Memory B cell (primary cell): ENCODE measurements around the gene SIRPB1.
"Not testable (repeated sequence)": the region's sequence is repeated elsewhere in the genome, so short reads cannot be mapped to it uniquely, and the experiment has no call there.

ENCODE experiments used
- ATAC-seq: fragments of 150-1000 bp; cut with Tn5 transposase; 2 replicates; pipeline ENCODE4 v1.10.0; 2021; ENCODE audit warnings: low read depth, mild to moderate bottlenecking, moderate library complexity
- DNase-seq, 2 donors: peaks; one replicate each; pipeline ENCODE4 v3.0.0; 2022; ENCODE audit warnings: low spot score in 2 of 2
- H3K27ac Mint-ChIP-seq: one replicate; pipeline ENCODE4 v1.8.0; 2022; ENCODE audit warnings: mild to moderate bottlenecking, moderate library complexity, mixed read lengths
- H3K27me3 Mint-ChIP-seq: one replicate; pipeline ENCODE4 v1.8.0; 2022; ENCODE audit warnings: mixed read lengths
- H3K36me3 Mint-ChIP-seq: one replicate; pipeline ENCODE4 v1.8.0; 2022; ENCODE audit warnings: mild to moderate bottlenecking, mixed read lengths
- H3K4me1 Mint-ChIP-seq: one replicate; pipeline ENCODE4 v1.8.0; 2022; ENCODE audit warnings: mixed read lengths
- H3K4me3 Mint-ChIP-seq: one replicate; pipeline ENCODE4 v1.8.0; 2022; ENCODE audit warnings: mild to moderate bottlenecking, moderate library complexity, mixed read lengths
- H3K9me3 Mint-ChIP-seq: one replicate; pipeline ENCODE4 v1.8.0; 2022; ENCODE audit warnings: mixed read lengths

Gene SIRPB1

DNA sequence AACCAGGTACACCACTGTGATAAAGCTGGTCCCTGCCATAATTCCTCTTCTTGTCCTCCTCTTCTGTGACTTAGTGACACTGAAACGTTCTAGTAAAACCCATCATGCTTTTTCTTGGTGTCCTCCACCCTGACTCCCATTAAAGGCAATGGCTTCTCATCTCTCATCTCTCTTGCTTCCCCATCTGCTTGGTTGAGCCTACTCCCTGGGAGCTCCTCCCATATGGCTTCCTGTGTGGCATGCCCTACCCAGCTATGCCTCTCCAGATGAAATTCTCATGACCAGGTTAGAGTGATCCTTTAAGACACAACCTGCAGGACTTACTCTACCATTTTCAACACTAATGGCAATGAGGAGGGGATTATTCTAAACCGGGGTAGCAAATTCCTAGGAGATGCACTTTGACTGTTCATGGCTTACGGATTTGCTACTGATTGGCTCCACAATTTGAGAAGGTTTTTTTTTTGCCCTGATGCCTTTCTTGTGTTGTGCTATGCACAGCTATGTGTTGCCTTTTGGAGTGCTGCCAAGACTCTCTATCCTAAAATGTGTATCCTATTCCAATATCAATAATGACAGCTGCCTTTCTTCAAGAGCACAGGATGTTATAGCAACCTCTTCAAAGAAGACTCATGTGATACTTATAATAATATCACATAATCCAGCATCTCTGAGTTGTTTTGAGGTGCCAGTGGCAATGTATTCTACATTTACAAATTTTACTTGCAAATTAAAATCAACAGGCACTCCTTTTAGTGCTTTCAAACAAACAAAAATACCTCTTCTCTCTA is 31.7 kb upstream of the SIRPB1 start:
- Mint-ChIP-seq H3K4me1 (peaks cover 11% of the 10 kb centered on the region), H3K9me3 (no peaks in the 10 kb centered on the region), H3K27ac (no peak overlapping the region), H3K36me3 (no peaks in the 10 kb centered on the region), H3K27me3 (peaks cover 2% of the 10 kb centered on the region), H3K4me3 (no peak overlapping the region)
- ATAC-seq (no peak), DNase-seq (no peak)

DNA sequence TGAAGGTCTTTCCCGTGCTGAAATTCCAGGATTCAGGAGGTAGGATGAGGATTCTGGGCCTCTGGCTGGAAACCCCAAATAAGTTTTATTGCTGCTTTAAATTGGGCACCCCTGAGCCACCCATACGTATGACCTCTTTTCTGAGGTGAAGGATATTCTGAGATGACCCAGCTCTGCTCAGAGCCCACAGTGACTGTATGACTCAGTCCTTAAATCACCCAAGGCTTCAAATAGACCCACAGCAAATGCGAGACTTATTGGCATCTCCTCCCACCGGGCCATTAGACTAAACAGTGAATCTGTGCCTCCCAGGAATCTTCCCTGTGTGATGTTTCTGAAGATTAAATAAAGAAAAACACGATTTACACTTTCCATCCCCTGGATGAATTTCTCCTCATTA is 28.3 kb upstream of the SIRPB1 start:
- no peaks in the 10 kb centered on the region for H3K9me3 Mint-ChIP-seq
- ATAC-seq (no peak), DNase-seq (no peak)
- H3K27ac Mint-ChIP-seq: no peak overlapping the region
- H3K27me3 Mint-ChIP-seq: peaks cover 2% of the 10 kb centered on the region
- H3K4me3 Mint-ChIP-seq: no peak overlapping the region
- no peaks in the 10 kb centered on the region for H3K36me3 Mint-ChIP-seq
- H3K4me1 Mint-ChIP-seq: peaks cover 8% of the 10 kb centered on the region

DNA sequence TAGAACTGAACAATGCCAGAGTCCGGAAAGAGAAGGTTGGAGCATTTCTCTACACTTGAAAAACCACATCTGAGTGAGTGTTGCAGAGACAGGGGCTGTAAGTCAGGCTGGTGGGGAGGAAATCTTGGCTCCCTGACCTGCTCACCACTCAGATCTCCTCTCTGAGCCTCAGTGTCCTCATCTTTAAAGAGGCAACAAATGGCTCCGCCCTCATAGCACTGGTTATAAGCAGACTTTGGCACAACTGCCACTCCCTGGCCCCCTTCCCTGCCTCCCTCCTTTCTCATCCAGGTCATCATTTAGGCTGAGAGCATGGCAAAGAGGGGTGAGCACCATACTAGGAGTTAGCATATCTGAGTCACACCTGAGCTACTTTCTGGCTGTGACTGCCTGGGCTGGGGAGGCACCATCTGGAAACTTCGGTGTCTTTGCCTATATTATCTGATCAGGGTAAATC is 27.2 kb upstream of the SIRPB1 start:
- ATAC-seq (no peak), DNase-seq (no peak)
- Mint-ChIP-seq H3K9me3 (no peaks in the 10 kb centered on the region), H3K27me3 (peaks cover 2% of the 10 kb centered on the region), H3K27ac (no peak overlapping the region), H3K4me3 (no peak overlapping the region), H3K36me3 (no peaks in the 10 kb centered on the region), H3K4me1 (peaks cover 5% of the 10 kb centered on the region)

DNA sequence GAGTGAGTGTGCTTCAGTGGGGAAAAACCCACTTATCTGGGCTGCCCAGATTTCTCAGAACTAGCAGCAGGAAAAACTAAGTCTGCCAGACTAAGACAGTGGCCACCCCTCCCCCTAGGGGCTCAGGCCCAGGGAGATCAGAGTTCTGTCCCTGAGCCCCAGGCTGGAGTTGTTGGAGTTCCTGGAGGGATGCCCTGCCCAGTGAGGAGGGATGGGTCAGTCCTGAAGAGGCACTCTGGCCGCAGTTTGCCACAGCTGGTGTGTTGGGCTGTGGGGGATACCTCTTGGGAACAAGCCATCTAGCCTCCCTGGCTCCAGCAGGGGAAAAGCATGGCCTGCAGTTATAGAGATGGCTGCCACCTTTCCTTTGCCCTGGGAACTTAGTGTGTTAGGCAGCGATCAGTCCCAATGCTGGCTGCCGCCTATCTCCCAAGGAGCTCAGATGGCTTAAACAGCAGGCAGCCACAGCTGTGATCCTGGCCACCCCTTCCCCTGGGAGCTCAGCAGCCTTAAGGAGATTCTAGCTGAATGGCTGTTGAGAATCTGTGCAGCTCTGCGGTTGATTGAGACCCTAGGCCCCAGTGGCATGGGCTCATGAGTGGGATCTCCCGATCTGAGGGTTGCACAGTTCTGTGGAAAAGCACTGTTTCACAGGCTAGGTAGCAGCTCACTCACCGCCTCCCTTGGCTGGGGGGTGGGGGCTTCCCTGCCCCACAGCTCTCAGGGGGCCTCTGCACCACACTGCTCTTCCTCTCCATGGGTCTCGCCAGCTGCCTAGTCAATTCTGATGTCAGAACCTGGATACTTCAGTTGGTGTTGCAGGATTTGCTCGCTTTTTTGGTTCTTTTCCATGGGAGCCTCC is 24.5 kb upstream of the SIRPB1 start:
- Mint-ChIP-seq H3K4me3 (no peak overlapping the region), H3K27me3 (no peaks in the 10 kb centered on the region), H3K4me1 (peaks cover 5% of the 10 kb centered on the region), H3K36me3 (peaks cover 3% of the 10 kb centered on the region), H3K9me3 (peaks cover 2% of the 10 kb centered on the region), H3K27ac (no peak overlapping the region)
- no peak for DNase-seq
- ATAC-seq: no peak

DNA sequence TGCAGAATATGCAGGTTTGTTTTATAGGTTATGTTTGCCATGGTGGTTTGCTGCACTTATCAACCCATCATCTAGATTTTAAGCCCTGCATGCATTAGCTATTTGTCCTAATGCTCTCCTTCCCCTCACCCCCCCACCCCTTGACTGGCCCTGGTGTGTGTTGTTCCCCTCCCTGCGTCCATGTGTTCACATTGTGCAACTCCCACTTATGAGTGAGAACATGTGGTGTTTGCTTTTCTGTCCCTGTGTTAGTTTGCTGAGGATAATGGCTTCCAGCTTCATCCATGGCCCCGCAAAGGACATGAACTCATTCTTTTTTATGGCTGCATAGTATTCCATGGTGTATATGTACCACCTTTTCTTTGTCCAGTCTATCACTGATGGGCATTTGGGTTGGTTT is 18.8 kb upstream of the SIRPB1 start:
- not testable (repeated sequence) for H3K9me3 Mint-ChIP-seq, H3K27ac Mint-ChIP-seq, H3K27me3 Mint-ChIP-seq, H3K36me3 Mint-ChIP-seq, DNase-seq, H3K4me1 Mint-ChIP-seq, H3K4me3 Mint-ChIP-seq, ATAC-seq

DNA sequence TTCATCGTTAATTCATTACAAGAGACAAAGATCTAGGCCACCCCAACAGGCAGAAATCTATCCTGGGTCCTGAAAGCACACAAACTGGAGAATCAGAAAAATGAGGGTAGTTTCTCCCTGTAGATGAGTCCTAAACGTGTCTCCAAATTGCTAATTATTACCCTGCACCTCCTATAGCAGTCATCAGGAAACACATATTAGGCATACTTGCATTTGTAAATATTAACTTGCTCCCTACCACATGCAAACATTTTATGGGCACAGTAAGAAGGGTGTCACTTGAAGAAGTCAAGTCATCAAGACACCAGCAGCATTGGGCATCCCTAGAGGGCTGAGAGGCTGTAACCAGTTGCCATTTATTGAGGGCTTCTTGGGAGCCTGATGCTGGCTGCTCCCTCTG is 17.9 kb upstream of the SIRPB1 start:
- Mint-ChIP-seq H3K4me3 (no peak overlapping the region), H3K9me3 (peaks cover 2% of the 10 kb centered on the region), H3K4me1 (peaks cover 9% of the 10 kb centered on the region), H3K27ac (no peak overlapping the region), H3K36me3 (peaks cover 3% of the 10 kb centered on the region), H3K27me3 (no peaks in the 10 kb centered on the region)
- no peak for DNase-seq
- no peak for ATAC-seq

DNA sequence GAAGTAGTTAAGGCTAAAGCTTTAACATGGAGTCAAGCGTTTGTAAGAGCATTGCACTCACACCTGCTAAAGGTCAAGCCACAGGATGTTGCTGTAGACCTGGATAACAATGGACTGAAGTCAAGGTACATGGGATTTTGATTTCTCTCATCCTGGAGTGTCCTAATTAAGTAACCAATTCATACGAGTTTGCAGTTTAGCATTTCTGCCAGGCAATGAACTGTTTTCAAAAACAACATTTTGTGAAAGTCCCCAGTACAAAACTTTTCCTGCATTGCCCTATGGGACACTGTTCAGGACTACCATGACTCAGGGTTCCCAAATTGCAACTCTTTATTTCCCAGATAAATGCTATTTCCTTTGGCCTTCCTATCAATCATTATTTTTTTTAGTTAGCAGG is 17.4 kb upstream of the SIRPB1 start:
- Mint-ChIP-seq H3K9me3 (peaks cover 2% of the 10 kb centered on the region), H3K27me3 (no peaks in the 10 kb centered on the region), H3K27ac (no peak overlapping the region), H3K36me3 (peaks cover 3% of the 10 kb centered on the region), H3K4me3 (no peak overlapping the region), H3K4me1 (peaks cover 9% of the 10 kb centered on the region)
- DNase-seq: no peak
- no peak for ATAC-seq

DNA sequence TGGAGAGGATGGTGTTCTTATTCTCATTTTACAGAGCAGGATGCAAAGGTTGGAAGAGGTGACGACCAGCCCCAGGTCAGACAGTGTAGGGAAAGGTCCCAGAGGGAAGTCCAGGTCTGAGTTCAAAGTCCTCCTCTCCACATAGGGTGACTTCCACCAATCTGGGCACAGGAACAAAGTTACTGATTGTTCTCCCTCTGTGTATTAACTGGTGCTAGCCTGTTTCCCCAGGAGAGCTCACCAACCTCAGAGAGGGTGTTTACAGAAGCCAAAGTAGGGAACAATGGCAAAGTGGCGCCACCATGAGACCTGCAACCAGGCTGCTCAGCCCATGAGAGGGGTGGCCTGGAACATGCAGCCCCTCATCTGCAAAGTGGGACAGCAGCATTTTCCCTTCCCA is 16.8 kb upstream of the SIRPB1 start:
- Mint-ChIP-seq H3K36me3 (peaks cover 3% of the 10 kb centered on the region), H3K27me3 (no peaks in the 10 kb centered on the region), H3K27ac (no peak overlapping the region), H3K4me3 (no peak overlapping the region), H3K4me1 (peaks cover 14% of the 10 kb centered on the region), H3K9me3 (peaks cover 2% of the 10 kb centered on the region)
- DNase-seq (no peak), ATAC-seq (no peak)

DNA sequence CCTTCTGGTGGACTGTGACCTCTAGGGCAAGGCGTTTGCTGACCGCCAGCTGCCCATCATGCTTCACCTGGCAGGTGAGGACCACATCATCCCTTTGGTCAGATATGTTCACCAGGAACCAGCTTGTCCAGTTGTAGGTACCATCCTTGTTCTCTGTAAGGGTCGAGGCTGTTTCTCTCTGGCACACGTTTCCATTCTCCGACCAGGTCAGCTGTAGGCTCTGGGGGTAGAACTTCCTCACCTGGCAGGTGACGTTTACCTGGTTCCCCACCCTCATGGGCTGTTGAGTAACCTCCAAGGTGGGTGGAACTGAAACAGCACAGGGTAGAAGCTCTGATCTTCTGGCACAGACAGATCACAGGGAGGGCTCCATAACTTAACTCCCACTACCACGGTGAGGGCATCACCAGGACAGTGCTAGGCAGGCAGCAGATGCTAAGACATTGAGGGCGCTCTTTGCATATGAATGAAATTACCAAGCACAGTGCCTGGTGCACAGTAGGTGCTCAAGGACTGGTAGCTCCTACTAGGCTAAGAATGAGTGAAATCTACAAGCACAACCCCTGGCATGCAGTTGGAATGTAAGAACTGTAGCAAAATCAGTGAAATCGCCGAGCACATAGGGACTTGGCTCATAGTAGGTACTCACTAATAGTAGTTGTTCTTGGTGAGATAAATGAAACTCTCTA is 15.6 kb upstream of the SIRPB1 start:
- H3K9me3 Mint-ChIP-seq: peaks cover 2% of the 10 kb centered on the region
- H3K27ac Mint-ChIP-seq: no peak overlapping the region
- peaks cover 14% of the 10 kb centered on the region for H3K4me1 Mint-ChIP-seq
- H3K4me3 Mint-ChIP-seq: no peak overlapping the region
- H3K36me3 Mint-ChIP-seq: peaks cover 2% of the 10 kb centered on the region
- no peak for DNase-seq
- no peak for ATAC-seq
- H3K27me3 Mint-ChIP-seq: no peaks in the 10 kb centered on the region

DNA sequence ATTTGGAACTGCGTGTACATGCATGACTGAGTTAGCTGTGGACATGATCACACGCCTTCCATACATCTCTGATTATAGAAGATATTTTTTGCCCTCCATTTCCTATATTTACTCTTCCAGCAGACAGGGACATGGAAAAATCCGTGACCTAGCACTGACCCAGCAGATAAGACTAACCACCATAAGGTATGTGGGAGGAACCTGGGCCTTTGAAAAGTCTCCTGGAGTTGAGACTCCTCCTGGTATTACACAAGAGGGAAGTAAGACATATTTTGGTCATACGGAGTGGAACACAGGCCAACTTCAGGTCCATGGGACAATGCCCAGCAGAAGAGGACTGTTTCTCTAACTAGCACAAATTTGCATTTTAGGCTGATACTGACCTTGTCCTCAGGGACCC is 13.7 kb upstream of the SIRPB1 start:
- ATAC-seq (no peak), DNase-seq (no peak)
- Mint-ChIP-seq H3K27me3 (no peaks in the 10 kb centered on the region), H3K27ac (no peak overlapping the region), H3K4me1 (peaks cover 5% of the 10 kb centered on the region), H3K4me3 (no peak overlapping the region), H3K36me3 (no peaks in the 10 kb centered on the region), H3K9me3 (no peaks in the 10 kb centered on the region)

DNA sequence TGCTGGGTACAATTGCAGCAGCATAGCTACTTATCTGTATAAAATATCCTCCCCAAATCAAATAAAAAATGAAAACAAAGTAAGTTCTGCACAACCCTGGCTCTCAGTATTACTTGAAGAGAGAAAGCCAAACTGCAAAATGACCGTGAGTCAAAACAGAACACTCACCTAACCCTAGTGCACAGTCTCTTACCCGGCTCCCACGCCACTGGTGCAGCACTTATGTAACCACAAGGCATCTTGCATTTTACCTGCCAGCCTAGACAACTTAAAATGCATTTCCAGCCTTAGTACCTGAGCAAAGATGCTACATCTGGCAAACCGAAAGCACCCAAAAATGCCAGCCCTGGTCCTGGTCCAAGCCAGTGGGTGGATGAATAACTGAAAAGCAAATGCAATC is 12.4 kb upstream of the SIRPB1 start:
- Mint-ChIP-seq H3K4me1 (peaks cover 5% of the 10 kb centered on the region), H3K27ac (no peak overlapping the region), H3K27me3 (no peaks in the 10 kb centered on the region), H3K4me3 (no peak overlapping the region), H3K9me3 (no peaks in the 10 kb centered on the region), H3K36me3 (no peaks in the 10 kb centered on the region)
- ATAC-seq (no peak), DNase-seq (no peak)

DNA sequence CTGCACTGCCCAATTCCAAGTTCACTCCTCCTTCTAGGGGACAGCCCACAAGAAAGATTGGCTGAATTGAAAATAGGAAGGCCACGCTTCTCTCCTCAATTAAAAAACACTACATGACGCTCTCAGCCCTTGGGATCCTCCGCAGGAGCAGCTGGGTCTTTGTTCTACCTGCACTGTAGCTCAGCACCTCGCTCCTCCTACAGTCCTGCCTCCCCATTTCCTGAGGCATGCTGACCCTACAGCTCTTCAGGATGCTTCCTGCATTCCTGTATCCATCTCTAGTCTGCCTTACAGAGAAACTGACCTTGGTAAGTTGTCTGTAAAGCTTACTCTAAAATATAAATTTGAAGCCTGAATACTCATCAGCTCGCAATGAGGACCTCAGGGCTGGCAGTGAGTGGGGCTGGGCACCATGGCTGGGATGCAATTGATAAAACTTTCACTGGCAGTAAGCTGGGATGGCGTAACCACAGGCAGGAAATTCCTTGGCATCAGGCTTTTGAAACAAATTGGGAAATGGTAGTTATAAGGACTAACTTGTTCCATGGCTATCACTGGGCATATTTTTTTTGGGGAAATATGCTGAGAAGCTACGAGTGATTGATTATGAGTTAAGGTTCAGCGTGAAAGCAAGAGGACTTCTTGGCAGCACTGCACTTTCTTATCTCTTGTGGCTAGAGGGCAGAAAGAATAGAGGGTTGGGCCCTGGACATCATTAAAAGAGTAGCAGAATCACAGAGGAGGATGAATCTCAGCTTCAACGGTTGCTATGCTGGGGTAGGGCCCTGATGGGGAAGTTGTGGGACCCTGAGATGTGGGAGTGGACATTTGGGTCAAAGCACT is 11.7 kb upstream of the SIRPB1 start:
- H3K9me3 Mint-ChIP-seq: no peaks in the 10 kb centered on the region
- peaks cover 7% of the 10 kb centered on the region for H3K4me1 Mint-ChIP-seq
- no peaks in the 10 kb centered on the region for H3K36me3 Mint-ChIP-seq
- DNase-seq: no peak
- no peak for ATAC-seq
- no peak overlapping the region for H3K27ac Mint-ChIP-seq
- H3K27me3 Mint-ChIP-seq: no peaks in the 10 kb centered on the region
- H3K4me3 Mint-ChIP-seq: no peak overlapping the region

DNA sequence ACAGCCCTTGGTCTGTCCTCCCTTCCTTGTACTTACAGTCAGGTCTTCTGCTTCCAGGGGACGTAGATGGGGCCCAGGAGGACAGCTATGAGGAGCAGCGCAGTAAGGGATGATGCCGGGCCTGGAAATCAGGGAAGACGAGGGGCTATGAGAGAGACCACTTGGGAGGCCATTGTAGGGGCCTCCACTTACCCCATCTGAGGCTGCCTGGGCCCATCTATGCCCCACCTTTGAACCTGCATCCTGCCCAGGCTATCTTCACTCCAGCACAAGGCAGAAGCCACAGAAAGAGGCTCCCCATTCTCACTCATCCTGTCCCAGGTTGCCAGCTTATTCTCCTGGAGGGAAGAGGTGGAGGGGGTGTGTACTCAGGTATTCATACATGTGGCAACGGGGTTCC is 10.4 kb upstream of the SIRPB1 start:
- DNase-seq: no peak
- Mint-ChIP-seq H3K27me3 (no peaks in the 10 kb centered on the region), H3K4me1 (peaks cover 7% of the 10 kb centered on the region), H3K9me3 (no peaks in the 10 kb centered on the region), H3K4me3 (no peak overlapping the region), H3K36me3 (no peaks in the 10 kb centered on the region), H3K27ac (no peak overlapping the region)
- ATAC-seq: no peak
